Activated gamma-delta T cell treated with anti-CD3 and anti-CD28 coated beads, Interleukin-2, amount 50 U/mL, for 16 hours (primary cell): ENCODE results near the gene ASCC3.

Source experiments
- DNase-seq: peaks from one replicate; pipeline ENCODE4 v3.0.0-alpha.2; 2020; ENCODE audit warnings: low read depth

The ASCC3 gene

GRCh38 chr6:100575921-100576320, 305.2 kb downstream of the ASCC3 start:
- DNase-seq: no peak

- no peak for DNase-seq
Measured at GRCh38 chr6:100574836-100575235, 306.3 kb downstream of the ASCC3 start.

- no peak for DNase-seq
Measured at GRCh38 chr6:100573166-100573565, 308.0 kb downstream of the ASCC3 start.

GRCh38 chr6:100568255-100568654, 312.9 kb downstream of the ASCC3 start:
- DNase-seq: no peak

GRCh38 chr6:100566563-100566962, 314.6 kb downstream of the ASCC3 start:
- no peak for DNase-seq

- DNase-seq: no peak
Measured at GRCh38 chr6:100565439-100566104, 315.6 kb downstream of the ASCC3 start.

- no peak for DNase-seq
Measured at GRCh38 chr6:100559859-100560258, 321.3 kb downstream of the ASCC3 start.

- no peak for DNase-seq
Measured at GRCh38 chr6:100554228-100554627, 326.9 kb downstream of the ASCC3 start.

GRCh38 chr6:100553243-100553642, 327.9 kb downstream of the ASCC3 start:
- no peak for DNase-seq

GRCh38 chr6:100549406-100550167, 331.5 kb downstream of the ASCC3 start:
- no peak for DNase-seq

GRCh38 chr6:100538086-100538485, 343.0 kb downstream of the ASCC3 start:
- no peak for DNase-seq

- no peak for DNase-seq
Measured at GRCh38 chr6:100518588-100518987, 362.5 kb downstream of the ASCC3 start.

- DNase-seq: no peak
Measured at GRCh38 chr6:100517633-100518032, 363.5 kb downstream of the ASCC3 start.

- no peak for DNase-seq
Measured at GRCh38 chr6:100517106-100517505, 364.0 kb downstream of the ASCC3 start.

GRCh38 chr6:100514660-100515059, 366.5 kb downstream of the ASCC3 start:
- DNase-seq: no peak

GRCh38 chr6:100512203-100512862, 368.8 kb downstream of the ASCC3 start:
- DNase-seq: no peak

GRCh38 chr6:100509101-100509500, 372.0 kb downstream of the ASCC3 start:
- DNase-seq: no peak

- DNase-seq: no peak
Measured at GRCh38 chr6:100506651-100507050, 374.5 kb downstream of the ASCC3 start.

- DNase-seq: no peak
Measured at GRCh38 chr6:100504786-100505737, 376.1 kb downstream of the ASCC3 start.

- no peak for DNase-seq
Measured at GRCh38 chr6:100503043-100503705, 378.0 kb downstream of the ASCC3 start.

GRCh38 chr6:100493206-100493888, 387.8 kb downstream of the ASCC3 start:
- no peak for DNase-seq
